Measurements from ENCODE around the gene RPN2.

RPN2 gene

GRCh38 chr20:37152284-37152683 lies 26.8 kb upstream of the RPN2 start:
- H3K9me3 ChIP-seq (ENCODE audit: low read depth, low read length): no peaks in the 10 kb centered on the region
- no peak overlapping the region for H3K9ac ChIP-seq (ENCODE audit: insufficient read length)
- no peak for TF ChIP-seq FOXP2 (optimal IDR thresholded peaks at IDR 0.05; ENCODE audit: control extremely low read depth, extremely low read length, insufficient read depth)
- TF ChIP-seq EZH2 (IDR thresholded peaks at IDR 0.05): no peak
- TF ChIP-seq POLR2AphosphoS5 (IDR thresholded peaks at IDR 0.05; ENCODE audit: borderline replicate concordance, low read depth, low read length): no peak
- no peak for DNase-seq (ENCODE audit: low read depth, low spot score)
- H3K4me3 ChIP-seq: no peak overlapping the region
- H3K36me3 ChIP-seq (ENCODE audit: insufficient read depth, low read length): no peaks in the 10 kb centered on the region
- no peak overlapping the region for H3K27ac ChIP-seq

GRCh38 chr20:37154684-37155298 lies 24.3 kb upstream of the RPN2 start:
- no peak for DNase-seq (ENCODE audit: low read depth, low spot score)
- Histone ChIP-seq H3K9ac (ENCODE audit: insufficient read length) (no peak overlapping the region), H3K9me3 (ENCODE audit: low read depth, low read length) (no peaks in the 10 kb centered on the region), H3K27ac (no peak overlapping the region), H3K4me3 (no peak overlapping the region), H3K36me3 (ENCODE audit: insufficient read depth, low read length) (no peaks in the 10 kb centered on the region)
- TF ChIP-seq POLR2AphosphoS5 (IDR thresholded peaks at IDR 0.05; ENCODE audit: borderline replicate concordance, low read depth, low read length) (no peak), EZH2 (IDR thresholded peaks at IDR 0.05) (no peak), FOXP2 (optimal IDR thresholded peaks at IDR 0.05; ENCODE audit: control extremely low read depth, extremely low read length, insufficient read depth) (no peak)

- no peak for TF ChIP-seq POLR2AphosphoS5 (IDR thresholded peaks at IDR 0.05; ENCODE audit: borderline replicate concordance, low read depth, low read length)
- TF ChIP-seq FOXP2 (optimal IDR thresholded peaks at IDR 0.05; ENCODE audit: control extremely low read depth, extremely low read length, insufficient read depth): no peak
- TF ChIP-seq EZH2 (IDR thresholded peaks at IDR 0.05): no peak
- Histone ChIP-seq H3K36me3 (ENCODE audit: insufficient read depth, low read length) (no peaks in the 10 kb centered on the region), H3K27ac (no peak overlapping the region), H3K9ac (ENCODE audit: insufficient read length) (no peak overlapping the region), H3K4me3 (no peak overlapping the region), H3K9me3 (ENCODE audit: low read depth, low read length) (no peaks in the 10 kb centered on the region)
- no peak for DNase-seq (ENCODE audit: low read depth, low spot score)
Observed at GRCh38 chr20:37155987-37156386, 23.1 kb upstream of the RPN2 start.

GRCh38 chr20:37158248-37158647 lies 20.9 kb upstream of the RPN2 start:
- Histone ChIP-seq H3K4me3 (no peak overlapping the region), H3K36me3 (ENCODE audit: insufficient read depth, low read length) (no peaks in the 10 kb centered on the region), H3K9me3 (ENCODE audit: low read depth, low read length) (no peaks in the 10 kb centered on the region), H3K27ac (no peak overlapping the region), H3K9ac (ENCODE audit: insufficient read length) (no peak overlapping the region)
- no peak for DNase-seq (ENCODE audit: low read depth, low spot score)
- no peak for TF ChIP-seq POLR2AphosphoS5 (IDR thresholded peaks at IDR 0.05; ENCODE audit: borderline replicate concordance, low read depth, low read length)
- no peak for TF ChIP-seq FOXP2 (optimal IDR thresholded peaks at IDR 0.05; ENCODE audit: control extremely low read depth, extremely low read length, insufficient read depth)
- TF ChIP-seq EZH2 (IDR thresholded peaks at IDR 0.05): no peak

GRCh38 chr20:37160683-37161082 lies 18.4 kb upstream of the RPN2 start:
- Histone ChIP-seq H3K9me3 (ENCODE audit: low read depth, low read length) (no peaks in the 10 kb centered on the region), H3K27ac (no peak overlapping the region), H3K4me3 (no peak overlapping the region), H3K36me3 (ENCODE audit: insufficient read depth, low read length) (no peaks in the 10 kb centered on the region), H3K9ac (ENCODE audit: insufficient read length) (no peak overlapping the region)
- no peak for DNase-seq (ENCODE audit: low read depth, low spot score)
- TF ChIP-seq FOXP2 (optimal IDR thresholded peaks at IDR 0.05; ENCODE audit: control extremely low read depth, extremely low read length, insufficient read depth) (no peak), POLR2AphosphoS5 (IDR thresholded peaks at IDR 0.05; ENCODE audit: borderline replicate concordance, low read depth, low read length) (no peak), EZH2 (IDR thresholded peaks at IDR 0.05) (no peak)

GRCh38 chr20:37161830-37162549 lies 17.1 kb upstream of the RPN2 start:
- Histone ChIP-seq H3K9ac (ENCODE audit: insufficient read length) (no peak overlapping the region), H3K27ac (no peak overlapping the region), H3K4me3 (no peak overlapping the region), H3K9me3 (ENCODE audit: low read depth, low read length) (no peaks in the 10 kb centered on the region), H3K36me3 (ENCODE audit: insufficient read depth, low read length) (no peaks in the 10 kb centered on the region)
- DNase-seq (ENCODE audit: low read depth, low spot score): no peak
- no peak for TF ChIP-seq EZH2 (IDR thresholded peaks at IDR 0.05)
- TF ChIP-seq FOXP2 (optimal IDR thresholded peaks at IDR 0.05; ENCODE audit: control extremely low read depth, extremely low read length, insufficient read depth): no peak
- TF ChIP-seq POLR2AphosphoS5 (IDR thresholded peaks at IDR 0.05; ENCODE audit: borderline replicate concordance, low read depth, low read length): no peak

GRCh38 chr20:37162646-37163045 lies 16.5 kb upstream of the RPN2 start:
- Histone ChIP-seq H3K9ac (ENCODE audit: insufficient read length) (no peak overlapping the region), H3K4me3 (no peak overlapping the region), H3K36me3 (ENCODE audit: insufficient read depth, low read length) (no peaks in the 10 kb centered on the region), H3K27ac (no peak overlapping the region), H3K9me3 (ENCODE audit: low read depth, low read length) (no peaks in the 10 kb centered on the region)
- no peak for DNase-seq (ENCODE audit: low read depth, low spot score)
- no peak for TF ChIP-seq FOXP2 (optimal IDR thresholded peaks at IDR 0.05; ENCODE audit: control extremely low read depth, extremely low read length, insufficient read depth)
- TF ChIP-seq POLR2AphosphoS5 (IDR thresholded peaks at IDR 0.05; ENCODE audit: borderline replicate concordance, low read depth, low read length): no peak
- TF ChIP-seq EZH2 (IDR thresholded peaks at IDR 0.05): no peak

GRCh38 chr20:37163832-37164554 lies 15.1 kb upstream of the RPN2 start:
- DNase-seq (ENCODE audit: low read depth, low spot score): no peak
- no peaks in the 10 kb centered on the region for H3K9me3 ChIP-seq (ENCODE audit: low read depth, low read length)
- no peaks in the 10 kb centered on the region for H3K36me3 ChIP-seq (ENCODE audit: insufficient read depth, low read length)
- TF ChIP-seq EZH2 (IDR thresholded peaks at IDR 0.05) (no peak), POLR2AphosphoS5 (IDR thresholded peaks at IDR 0.05; ENCODE audit: borderline replicate concordance, low read depth, low read length) (no peak), FOXP2 (optimal IDR thresholded peaks at IDR 0.05; ENCODE audit: control extremely low read depth, extremely low read length, insufficient read depth) (no peak)
- H3K9ac ChIP-seq (ENCODE audit: insufficient read length): no peak overlapping the region
- no peak overlapping the region for H3K27ac ChIP-seq
- no peak overlapping the region for H3K4me3 ChIP-seq

Data from SK-N-MC (cell line).